ENCODE data around the gene HSPBP1.

DNA sequence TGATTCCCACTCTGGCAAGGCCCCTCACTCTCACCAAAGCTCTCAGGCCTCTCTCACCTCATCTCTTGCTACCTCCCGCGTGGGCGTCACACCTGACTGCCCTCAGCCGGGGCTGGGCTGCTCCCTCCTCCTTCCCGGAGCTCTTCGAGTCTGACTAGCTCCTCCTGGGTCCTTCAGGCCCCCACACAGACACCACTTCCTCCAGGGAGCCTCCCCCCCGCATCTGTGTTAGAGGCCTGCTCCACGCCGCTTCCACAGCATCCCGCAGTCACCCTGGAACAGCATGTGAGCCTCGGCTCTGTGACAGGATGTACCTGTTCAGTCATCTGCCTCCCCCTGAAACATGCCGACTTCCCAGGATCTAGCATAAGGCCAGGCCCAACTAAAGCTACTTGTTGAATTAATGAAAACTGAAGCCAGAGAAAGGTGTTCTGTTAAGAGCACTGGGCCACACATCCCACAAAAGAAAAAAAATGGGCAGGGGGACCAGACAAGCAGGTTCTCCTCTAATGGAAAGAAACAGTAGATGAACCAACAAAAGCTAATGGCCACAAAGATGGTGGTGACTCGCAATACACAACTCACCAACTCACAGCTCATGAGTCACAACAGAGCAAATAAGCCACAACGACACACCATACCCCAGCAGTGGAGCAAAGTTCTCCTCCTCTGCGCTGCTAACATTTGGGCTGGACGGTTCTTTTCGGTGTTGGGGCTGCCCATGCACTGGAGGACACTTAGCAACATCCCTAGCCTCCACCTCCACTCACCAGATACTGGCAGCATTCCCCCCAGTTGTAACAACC lies 24.1 kb downstream of the HSPBP1 start:
- no peak for TF ChIP-seq GATA2 (IDR thresholded peaks at IDR 0.05; ENCODE audit: low read depth, low read length)
- TF ChIP-seq GATA3 (IDR thresholded peaks at IDR 0.05; ENCODE audit: low read depth, low read length) = no peak

Measured in SH-SY5Y (cell line).